Stimulated activated CD8-positive, alpha-beta memory T cell treated with anti-CD3 and anti-CD28 coated beads, Interleukin-12 subunit alpha, Interleukin-12 subunit beta, amount 100 ng/mL, for 4 hours (primary cell): ENCODE measurements around the gene PLA2G4A.
"Not testable (repeated sequence)": the region's sequence is repeated elsewhere in the genome, so short reads cannot be mapped to it uniquely, and the experiment has no call there.

Source experiments
- DNase-seq: peaks from one replicate; pipeline ENCODE4 v3.0.0-alpha.2; 2020; ENCODE audit warnings: low read depth

The PLA2G4A gene

GRCh38 chr1:186922814-186923213 lies 94.1 kb downstream of the PLA2G4A start:
- DNase-seq, result not testable (repeated sequence)

GRCh38 chr1:186923486-186923885 lies 94.7 kb downstream of the PLA2G4A start:
- no peak for DNase-seq

- DNase-seq, result no peak
Observed at GRCh38 chr1:186925881-186926669, 97.3 kb downstream of the PLA2G4A start.

GRCh38 chr1:186927884-186928283 lies 99.1 kb downstream of the PLA2G4A start:
- DNase-seq, result no peak

GRCh38 chr1:186930238-186930637 lies 101.5 kb downstream of the PLA2G4A start:
- no peak for DNase-seq

- no peak for DNase-seq
Observed at GRCh38 chr1:186937016-186937670, 108.4 kb downstream of the PLA2G4A start.

GRCh38 chr1:186943891-186944686 lies 115.3 kb downstream of the PLA2G4A start:
- no peak for DNase-seq

- DNase-seq, result no peak
Observed at GRCh38 chr1:186945146-186945545, 116.4 kb downstream of the PLA2G4A start.

- DNase-seq, result no peak
Observed at GRCh38 chr1:186948535-186948934, 119.8 kb downstream of the PLA2G4A start.

- DNase-seq, result no peak
Observed at GRCh38 chr1:186949173-186949572, 120.4 kb downstream of the PLA2G4A start.

- no peak for DNase-seq
Observed at GRCh38 chr1:186950547-186950946, 121.8 kb downstream of the PLA2G4A start.

- DNase-seq, result no peak
Observed at GRCh38 chr1:186953876-186954275, 125.1 kb downstream of the PLA2G4A start.

- DNase-seq, result no peak
Observed at GRCh38 chr1:186957314-186957713, 128.6 kb downstream of the PLA2G4A start.

GRCh38 chr1:186958520-186958919 lies 129.8 kb downstream of the PLA2G4A start:
- no peak for DNase-seq

- DNase-seq, result no peak
Observed at GRCh38 chr1:186960861-186961260, 132.1 kb downstream of the PLA2G4A start.

- no peak for DNase-seq
Observed at GRCh38 chr1:186965847-186966246, 137.1 kb downstream of the PLA2G4A start.

- DNase-seq, result no peak
Observed at GRCh38 chr1:186966456-186966855, 137.7 kb downstream of the PLA2G4A start.

- DNase-seq, result no peak
Observed at GRCh38 chr1:186967656-186968394, 139.1 kb downstream of the PLA2G4A start.

GRCh38 chr1:186974774-186975181 lies 146.0 kb downstream of the PLA2G4A start:
- no peak for DNase-seq

GRCh38 chr1:186975220-186975619 lies 146.5 kb downstream of the PLA2G4A start:
- no peak for DNase-seq

- no peak for DNase-seq
Observed at GRCh38 chr1:186976700-186977099, 148.0 kb downstream of the PLA2G4A start.
